ENCODE data around the gene TOP2B. TPM values are rescaled to one million over a fixed set of nuclear protein-coding genes. Genes with fewer than 3 reads are reported as not detected.

TOP2B gene
- total and polyA plus RNA-seq, 9 of the 15 experiments (the other 6 are each of a cell fraction or from before 2014, with no cell fraction given), result 45.3 to 186 (median 134) TPM

DNA sequence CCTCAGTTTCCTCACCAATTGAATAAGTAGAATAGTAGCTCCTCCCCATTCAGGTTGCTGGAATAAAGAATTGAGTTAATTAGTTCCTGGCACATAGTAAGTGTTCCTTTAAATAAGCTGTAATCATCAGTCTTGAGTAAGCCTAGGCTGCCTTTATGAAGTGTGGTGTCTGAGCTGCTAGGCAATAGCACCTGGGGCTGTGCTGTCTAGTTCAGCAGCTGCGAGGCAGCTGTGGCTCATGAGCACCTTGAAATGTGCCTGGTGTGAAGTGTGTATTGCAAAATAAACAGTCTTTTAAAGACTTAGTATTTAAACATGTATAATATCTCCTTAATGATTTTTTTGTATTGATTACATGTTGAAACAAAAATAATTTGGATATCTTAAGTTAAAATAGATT, 77.6 kb downstream of the TOP2B start:
- CTCF ChIA-PET (ENCODE audit: low intra/inter-chr PET ratio), result no interaction called here
- Histone ChIP-seq H3K4me3 (no peak overlapping the region), H3K4me1 (replicated peaks in 1 of 2; ENCODE audit: control insufficient read depth in 2 of 2, insufficient read depth in 2 of 2, low read length in 2 of 2) (peaks cover 0 to 12% of the 10 kb centered on the region in 2 experiments; a peak in 3 of 5 replicates), H3K9ac (ENCODE audit: insufficient read depth in 1 of 2, low read depth in 2 of 2, low read length in 2 of 2) (no peak overlapping the region), H3K79me2 (ENCODE audit: control insufficient read depth, insufficient read depth, low read length) (no peaks in the 10 kb centered on the region), H3K36me3 (ENCODE audit: control insufficient read depth, insufficient read depth, low read length) (no peaks in the 10 kb centered on the region), H3K9me3 (replicated peaks; ENCODE audit: control insufficient read depth, insufficient read depth, low read depth, low read length) (no peaks in the 10 kb centered on the region), H2AFZ (ENCODE audit: low read depth, low read length) (no peak overlapping the region), H3K9me1 (ENCODE audit: control insufficient read depth, insufficient read depth, low read length) (no peaks in the 10 kb centered on the region), H3K27ac (ENCODE audit: extremely low read depth, low read depth, low read length) (no peak overlapping the region), H3K27me3 (ENCODE audit: control insufficient read depth in 2 of 2, insufficient read depth in 2 of 2, low read length in 2 of 2) (peaks cover 19 to 41% of the 10 kb centered on the region in 2 experiments), H3K4me2 (ENCODE audit: insufficient read depth, low read length) (no peak overlapping the region), H4K20me1 (replicated peaks; ENCODE audit: control insufficient read depth, insufficient read depth, low read length) (0 out of 2 replicates have a peak, but pooled peaks cover 2% of the 10 kb centered on the region)
- POLR2A ChIA-PET, result interaction anchor here (1.0 kb wide), 1 partner anchor 13 kb away, joined by 4 read pairs; no protein-coding TSS in a partner anchor
- ATAC-seq (no peak), FAIRE-seq (no peak), DNase-seq (ENCODE audit: extremely low read depth in 1 of 4, low spot score in 3 of 4) (no peak)
- in situ Hi-C loops (cut with MboI), result no loop called here
- TF ChIP-seq SMARCA4 (IDR thresholded peaks at IDR 0.05) (no peak), TAF1 (IDR thresholded peaks at IDR 0.05; ENCODE audit: control insufficient read depth, extremely low read depth, insufficient read depth, low read length, severe bottlenecking) (no peak), SLC30A9 (CRISPR knock-in tag; IDR thresholded peaks at IDR 0.05) (no peak), MECOM (CRISPR knock-in tag; IDR thresholded peaks at IDR 0.05) (no peak), ZNF695 (CRISPR knock-in tag; IDR thresholded peaks at IDR 0.05) (no peak), EHMT2 (IDR thresholded peaks at IDR 0.05) (no peak), RBM39 (optimal IDR thresholded peaks at IDR 0.05; ENCODE audit: low read depth, low read length) (no peak), E2F1 (CRISPR knock-in tag; IDR thresholded peaks at IDR 0.05) (no peak), ZBTB5 (IDR thresholded peaks at IDR 0.05) (no peak), FOXJ2 (tag; IDR thresholded peaks at IDR 0.05) (no peak), RBM22 (IDR thresholded peaks at IDR 0.05; ENCODE audit: low read depth, low read length, poor library complexity, severe bottlenecking) (no peak), EZH2 (IDR thresholded peaks at IDR 0.05; ENCODE audit: borderline replicate concordance, low read depth, low read length) (no peak)
- TF ChIP-seq, protein P1, sequence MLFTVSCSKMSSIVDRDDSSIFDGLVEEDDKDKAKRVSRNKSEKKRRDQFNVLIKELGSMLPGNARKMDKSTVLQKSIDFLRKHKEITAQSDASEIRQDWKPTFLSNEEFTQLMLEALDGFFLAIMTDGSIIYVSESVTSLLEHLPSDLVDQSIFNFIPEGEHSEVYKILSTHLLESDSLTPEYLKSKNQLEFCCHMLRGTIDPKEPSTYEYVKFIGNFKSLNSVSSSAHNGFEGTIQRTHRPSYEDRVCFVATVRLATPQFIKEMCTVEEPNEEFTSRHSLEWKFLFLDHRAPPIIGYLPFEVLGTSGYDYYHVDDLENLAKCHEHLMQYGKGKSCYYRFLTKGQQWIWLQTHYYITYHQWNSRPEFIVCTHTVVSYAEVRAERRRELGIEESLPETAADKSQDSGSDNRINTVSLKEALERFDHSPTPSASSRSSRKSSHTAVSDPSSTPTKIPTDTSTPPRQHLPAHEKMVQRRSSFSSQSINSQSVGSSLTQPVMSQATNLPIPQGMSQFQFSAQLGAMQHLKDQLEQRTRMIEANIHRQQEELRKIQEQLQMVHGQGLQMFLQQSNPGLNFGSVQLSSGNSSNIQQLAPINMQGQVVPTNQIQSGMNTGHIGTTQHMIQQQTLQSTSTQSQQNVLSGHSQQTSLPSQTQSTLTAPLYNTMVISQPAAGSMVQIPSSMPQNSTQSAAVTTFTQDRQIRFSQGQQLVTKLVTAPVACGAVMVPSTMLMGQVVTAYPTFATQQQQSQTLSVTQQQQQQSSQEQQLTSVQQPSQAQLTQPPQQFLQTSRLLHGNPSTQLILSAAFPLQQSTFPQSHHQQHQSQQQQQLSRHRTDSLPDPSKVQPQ (CRISPR knock-in tag; IDR thresholded peaks at IDR 0.05; ENCODE audit: borderline replicate concordance), result no peak
- intact Hi-C loops (cut with micrococcal nuclease), result no loop called here
- 0% methylated on average over 1 of the region's 1 CpG for WGBS (ENCODE audit: insufficient coverage, low coverage, missing lambda C conversion rate)
- BruUV-seq (replicated peaks), result no TSS peak
